HCT116 (cell line): ENCODE results near the gene FAM20C. TPM values are rescaled to one million over a fixed set of nuclear protein-coding genes. Genes with fewer than 3 reads are reported as not detected.

Source experiments
- ATAC-seq: fragments of 200-7000 bp; cut with Tn5 transposase; 2 replicates; pipeline ENCODE4 v1.9.1; 2020; ENCODE audit warnings: mild to moderate bottlenecking, moderate library complexity
- BruUV-seq: library from RNA; stranded (reverse); fragments of 400-500 nt; replicated peaks from 2 replicates; lab custom pipeline; 2021; lab: Mats Ljungman, UMichigan
- CTCF ChIA-PET: fragments of 300-600 bp; sonication (Branson Sonifier 250); formaldehyde crosslinking; loops from one replicate; lab custom pipeline; 2021; ENCODE audit warnings: antibody characterized with exemption; lab: Charles Lee
- POLR2A ChIA-PET: fragments of 300-600, 350-600 bp; sonication (Branson Sonifier 250); formaldehyde crosslinking; loops from one replicate; lab custom pipeline; 2021; ENCODE audit warnings: antibody characterized with exemption; lab: Charles Lee
- RAD21 ChIA-PET, 2 experiments: fragments of 300-600 bp; sonication (Branson Sonifier 250); formaldehyde crosslinking; loops; one replicate each; lab custom pipeline; 2023; ENCODE audit warnings: low total read pairs in 2 of 2; ENCODE audit not compliant: uncharacterized antibody in 2 of 2, unreplicated experiment in 2 of 2, low non-redundant PET in 1 of 2; lab: Charles Lee
- DNase-seq: peaks from one replicate; pipeline ENCODE4 v3.0.0-alpha.2; 2010; ENCODE audit warnings: low read depth, low spot score
- H2AFZ ChIP-seq: fragments of 200-600 bp; shearing (Covaris generic), sonication (generic); 2 replicates; pipeline ENCODE4 v1.6.1; 2017; ENCODE audit warnings: low read depth, mixed run types, mixed read lengths, antibody characterized with exemption, low read length; ENCODE audit not compliant: poor library complexity, severe bottlenecking
- H3K27ac ChIP-seq: 2 replicates; pipeline ENCODE4 v1.5.1; 2012; ENCODE audit warnings: low read depth, low read length
- H3K27me3 ChIP-seq: fragments of 200-600 bp; sonication (generic); 2 replicates; pipeline ENCODE4 v1.6.1; 2016; ENCODE audit warnings: mixed run types, low read length, mixed read lengths; ENCODE audit not compliant: insufficient read depth
- H3K36me3 ChIP-seq, 2 experiments: fragments of 200-500 bp in 1 of 2; fragments of 200-600 bp in 1 of 2; sonication (Bioruptor generic) in 1 of 2; sonication (generic) in 1 of 2; 2 replicates each; pipeline versions ENCODE4 v1.5.1 to v1.6.1; 2014 to 2016; ENCODE audit warnings: low read length in 2 of 2, inconsistent platforms in 1 of 2, mixed read lengths in 1 of 2, mixed run types in 1 of 2; ENCODE audit not compliant: insufficient read depth in 2 of 2, control insufficient read depth in 1 of 2
- H3K4me1 ChIP-seq, 2 experiments: fragments of 200-600 bp in 1 of 2; sonication (generic) in 1 of 2; 2 replicates each; pipeline versions ENCODE4 v1.5.1 to v1.6.1; 2012 to 2017; ENCODE audit warnings: low read length in 2 of 2, inconsistent platforms in 1 of 2, mild to moderate bottlenecking in 1 of 2, mixed read lengths in 1 of 2, mixed run types in 1 of 2, moderate library complexity in 1 of 2; ENCODE audit not compliant: insufficient read depth in 2 of 2, control insufficient read depth in 1 of 2
- H3K4me2 ChIP-seq: fragments of 200-600 bp; sonication (generic); 2 replicates; pipeline ENCODE4 v1.6.1; 2017; ENCODE audit warnings: mixed run types, low read length, mixed read lengths
- H3K4me3 ChIP-seq, 2 experiments: fragments of 200-600 bp in 1 of 2; sonication (generic) in 1 of 2; replicated peaks in 1 of 2; 2 replicates each; pipeline ENCODE4 v1.5.1; 2011 to 2016; ENCODE audit warnings: low read length in 2 of 2, control low read depth in 1 of 2, low read depth in 1 of 2, mild to moderate bottlenecking in 1 of 2, mixed read lengths in 1 of 2, mixed run types in 1 of 2
- H3K79me2 ChIP-seq: fragments of 200-600 bp; sonication (generic); 2 replicates; pipeline ENCODE4 v1.6.1; 2017; ENCODE audit warnings: mild to moderate bottlenecking, mixed run types, low read length, moderate library complexity, mixed read lengths; ENCODE audit not compliant: insufficient read depth
- H3K9ac ChIP-seq: fragments of 200-600 bp; sonication (generic); 2 replicates; pipeline ENCODE4 v1.6.1; 2016; ENCODE audit warnings: low read length, mixed read lengths
- H3K9me2 ChIP-seq: fragments of 200-600 bp; sonication (generic), shearing (Covaris generic); 2 replicates; pipeline ENCODE4 v1.6.1; 2017; ENCODE audit warnings: mixed run types, mild to moderate bottlenecking, moderate library complexity; ENCODE audit not compliant: insufficient read depth
- H3K9me3 ChIP-seq, 2 experiments: fragments of 200-500 bp in 1 of 2; fragments of 200-600 bp in 1 of 2; sonication (Bioruptor generic) in 1 of 2; sonication (generic) in 1 of 2; 2 replicates each; pipeline ENCODE4 v1.6.1; 2014 to 2017; ENCODE audit warnings: low read length in 2 of 2, mixed read lengths in 2 of 2, inconsistent platforms in 1 of 2, low read depth in 1 of 2, mild to moderate bottlenecking in 1 of 2, mixed run types in 1 of 2, moderate library complexity in 1 of 2; ENCODE audit not compliant: control insufficient read depth in 1 of 2, insufficient read depth in 1 of 2
- H4K20me1 ChIP-seq: fragments of 200-600 bp; sonication (generic), shearing (Covaris generic); 2 replicates; pipeline ENCODE4 v1.6.1; 2017; ENCODE audit warnings: mixed run types, mild to moderate bottlenecking, moderate library complexity; ENCODE audit not compliant: insufficient read depth
- CBX3 ChIP-seq: IDR thresholded peaks from 2 replicates; pipeline ENCODE4 v1.6.1; 2012; ENCODE audit warnings: low read depth
- EGR1 ChIP-seq: IDR thresholded peaks from 2 replicates; pipeline ENCODE4 v1.6.1; 2012; ENCODE audit warnings: low read depth
- ELF1 ChIP-seq: IDR thresholded peaks from 2 replicates; pipeline ENCODE4 v1.6.1; 2012; ENCODE audit warnings: low read depth, borderline replicate concordance
- EZH2 ChIP-seq: fragments of 200-600 bp; sonication (generic); IDR thresholded peaks from 2 replicates; pipeline ENCODE4 v1.6.1; 2017; ENCODE audit warnings: antibody characterized with exemption, mixed run types
- EZH2phosphoT487 ChIP-seq: fragments of 200-600 bp; IDR thresholded peaks from 2 replicates; pipeline ENCODE4 v1.6.1; 2018; ENCODE audit warnings: antibody characterized with exemption, borderline replicate concordance
- JUND ChIP-seq: IDR thresholded peaks from 2 replicates; pipeline ENCODE4 v1.6.1; 2012
- POLR2A ChIP-seq: IDR thresholded peaks from 2 replicates; pipeline ENCODE4 v1.7.0; 2011; ENCODE audit warnings: borderline replicate concordance; ENCODE audit not compliant: insufficient read depth, insufficient read length; ENCODE audit errors: extremely low read depth
- POLR2AphosphoS5 ChIP-seq: IDR thresholded peaks from 2 replicates; pipeline ENCODE4 v1.6.1; 2011; ENCODE audit warnings: mild to moderate bottlenecking, low read depth, low read length, moderate library complexity
- SIN3A ChIP-seq: IDR thresholded peaks from 2 replicates; pipeline ENCODE4 v1.6.1; 2012; ENCODE audit warnings: low read depth
- SRF ChIP-seq: IDR thresholded peaks from 2 replicates; pipeline ENCODE4 v1.6.1; 2012; ENCODE audit warnings: low read depth
- TCF7L2 ChIP-seq: IDR thresholded peaks from 2 replicates; pipeline ENCODE4 v1.7.0; 2011; ENCODE audit warnings: borderline replicate concordance, inconsistent platforms; ENCODE audit not compliant: insufficient read depth, insufficient read length; ENCODE audit errors: extremely low read depth
- YY1 ChIP-seq: IDR thresholded peaks from 2 replicates; pipeline ENCODE4 v1.6.1; 2011; ENCODE audit warnings: low read length, low read depth, moderate library complexity, mild to moderate bottlenecking; ENCODE audit not compliant: insufficient replicate concordance; ENCODE audit errors: extremely low read depth
- ZFX ChIP-seq: fragments of 450-650 bp; IDR thresholded peaks from 2 replicates; pipeline ENCODE4 v1.6.1; 2017
- intact Hi-C: fragments of 100-400 bp; cut with micrococcal nuclease; formaldehyde crosslinking; loops from 2 replicates; pipeline ENCODE4 v1.10.0; 2022
- total RNA-seq: library from RNA; stranded (reverse); gene quantifications from one replicate; pipeline ENCODE4 v1.2.1, GENCODE V29; 2021; ENCODE audit not compliant: unreplicated experiment
- TF ChIP-seq, protein P1 (sequence below): IDR thresholded peaks from 2 replicates; pipeline ENCODE4 v1.6.1; 2012; ENCODE audit warnings: low read depth
- TF ChIP-seq, protein P2 (sequence below): IDR thresholded peaks from 2 replicates; pipeline ENCODE4 v1.6.1; 2012
- TF ChIP-seq, protein P3 (sequence below): IDR thresholded peaks from 2 replicates; pipeline ENCODE4 v1.6.1; 2011; ENCODE audit warnings: mild to moderate bottlenecking, low read length, moderate library complexity; ENCODE audit not compliant: insufficient replicate concordance; ENCODE audit errors: extremely low read depth
- TF ChIP-seq, protein P4 (sequence below): IDR thresholded peaks from 2 replicates; pipeline ENCODE4 v1.6.1; 2012
- TF ChIP-seq, protein P5 (sequence below), 3 experiments: fragments of 200-600 bp in 1 of 3; sonication (generic) in 1 of 3; IDR thresholded peaks in 2 of 3; conservative IDR thresholded peaks in 1 of 3; 2 replicates each; pipeline ENCODE4 v1.5.1; 2012 to 2017; ENCODE audit warnings: low read depth in 2 of 3, low read length in 2 of 3, antibody characterized with exemption in 1 of 3, borderline replicate concordance in 1 of 3, control low read depth in 1 of 3, mild to moderate bottlenecking in 1 of 3, mixed read lengths in 1 of 3, mixed run types in 1 of 3, moderate library complexity in 1 of 3; ENCODE audit not compliant: insufficient read depth in 1 of 3

FAM20C gene
- total RNA-seq, 1 experiment from 2014 or later = 27.1 TPM

DNA sequence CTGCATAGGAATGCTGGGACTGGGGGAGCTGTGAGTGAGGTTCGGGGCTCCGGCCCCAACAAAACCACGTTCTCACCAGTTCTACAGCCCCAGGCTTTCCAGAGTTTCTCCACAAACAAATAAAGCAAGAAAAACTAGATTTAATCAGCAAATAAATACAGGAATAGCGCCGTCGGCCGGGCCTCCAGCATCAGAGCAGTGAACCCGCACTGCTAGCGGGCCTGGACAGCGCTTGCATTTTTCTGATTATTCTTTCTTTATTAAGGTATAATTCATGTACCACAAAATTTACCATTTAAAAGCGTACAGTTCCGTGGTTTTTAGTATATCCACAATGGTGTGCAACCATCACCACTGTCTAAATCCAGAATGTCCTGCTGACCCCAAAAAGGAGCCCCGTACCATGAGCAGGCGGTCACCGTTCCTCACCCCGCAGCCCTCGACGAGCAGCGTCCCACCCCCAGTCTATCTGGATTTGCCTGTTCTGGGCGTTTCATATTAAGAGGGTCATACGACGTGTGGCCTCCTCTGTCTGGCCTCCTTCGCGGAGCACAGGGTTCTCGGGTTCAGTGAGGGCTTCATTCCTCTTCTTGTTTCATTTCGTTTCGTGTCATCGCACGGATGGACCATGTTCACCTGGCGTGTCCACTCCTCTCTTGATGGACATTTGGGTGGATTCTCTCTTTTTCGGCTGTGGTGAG lies 62.1 kb downstream of the FAM20C start:
- DNase-seq (no peak), ATAC-seq (no peak)
- Histone ChIP-seq H3K36me3 (no peaks in the 10 kb centered on the region; a peak in 2 of 4 replicates), H3K4me3 (no peak overlapping the region), H4K20me1 (no peaks in the 10 kb centered on the region), H3K27me3 (no peaks in the 10 kb centered on the region), H3K9ac (no peak overlapping the region), H3K4me1 (no peaks in the 10 kb centered on the region), H3K9me2 (no peaks in the 10 kb centered on the region), H2AFZ (no peak overlapping the region), H3K9me3 (peaks cover 0 to 8% of the 10 kb centered on the region in 2 experiments; a peak in 1 of 4 replicates), H3K79me2 (no peaks in the 10 kb centered on the region), H3K27ac (no peak overlapping the region), H3K4me2 (no peak overlapping the region)
- TF ChIP-seq EZH2 (no peak), CBX3 (no peak), JUND (no peak), ELF1 (no peak), EZH2phosphoT487 (no peak), SIN3A (no peak), YY1 (no peak), ZFX (no peak), TCF7L2 (no peak), POLR2A (no peak), POLR2AphosphoS5 (no peak), SRF (no peak), EGR1 (no peak)
- TF ChIP-seq, protein P1, sequence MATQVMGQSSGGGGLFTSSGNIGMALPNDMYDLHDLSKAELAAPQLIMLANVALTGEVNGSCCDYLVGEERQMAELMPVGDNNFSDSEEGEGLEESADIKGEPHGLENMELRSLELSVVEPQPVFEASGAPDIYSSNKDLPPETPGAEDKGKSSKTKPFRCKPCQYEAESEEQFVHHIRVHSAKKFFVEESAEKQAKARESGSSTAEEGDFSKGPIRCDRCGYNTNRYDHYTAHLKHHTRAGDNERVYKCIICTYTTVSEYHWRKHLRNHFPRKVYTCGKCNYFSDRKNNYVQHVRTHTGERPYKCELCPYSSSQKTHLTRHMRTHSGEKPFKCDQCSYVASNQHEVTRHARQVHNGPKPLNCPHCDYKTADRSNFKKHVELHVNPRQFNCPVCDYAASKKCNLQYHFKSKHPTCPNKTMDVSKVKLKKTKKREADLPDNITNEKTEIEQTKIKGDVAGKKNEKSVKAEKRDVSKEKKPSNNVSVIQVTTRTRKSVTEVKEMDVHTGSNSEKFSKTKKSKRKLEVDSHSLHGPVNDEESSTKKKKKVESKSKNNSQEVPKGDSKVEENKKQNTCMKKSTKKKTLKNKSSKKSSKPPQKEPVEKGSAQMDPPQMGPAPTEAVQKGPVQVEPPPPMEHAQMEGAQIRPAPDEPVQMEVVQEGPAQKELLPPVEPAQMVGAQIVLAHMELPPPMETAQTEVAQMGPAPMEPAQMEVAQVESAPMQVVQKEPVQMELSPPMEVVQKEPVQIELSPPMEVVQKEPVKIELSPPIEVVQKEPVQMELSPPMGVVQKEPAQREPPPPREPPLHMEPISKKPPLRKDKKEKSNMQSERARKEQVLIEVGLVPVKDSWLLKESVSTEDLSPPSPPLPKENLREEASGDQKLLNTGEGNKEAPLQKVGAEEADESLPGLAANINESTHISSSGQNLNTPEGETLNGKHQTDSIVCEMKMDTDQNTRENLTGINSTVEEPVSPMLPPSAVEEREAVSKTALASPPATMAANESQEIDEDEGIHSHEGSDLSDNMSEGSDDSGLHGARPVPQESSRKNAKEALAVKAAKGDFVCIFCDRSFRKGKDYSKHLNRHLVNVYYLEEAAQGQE = no peak
- TF ChIP-seq, protein P2, sequence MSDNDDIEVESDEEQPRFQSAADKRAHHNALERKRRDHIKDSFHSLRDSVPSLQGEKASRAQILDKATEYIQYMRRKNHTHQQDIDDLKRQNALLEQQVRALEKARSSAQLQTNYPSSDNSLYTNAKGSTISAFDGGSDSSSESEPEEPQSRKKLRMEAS = no peak
- TF ChIP-seq, protein P3, sequence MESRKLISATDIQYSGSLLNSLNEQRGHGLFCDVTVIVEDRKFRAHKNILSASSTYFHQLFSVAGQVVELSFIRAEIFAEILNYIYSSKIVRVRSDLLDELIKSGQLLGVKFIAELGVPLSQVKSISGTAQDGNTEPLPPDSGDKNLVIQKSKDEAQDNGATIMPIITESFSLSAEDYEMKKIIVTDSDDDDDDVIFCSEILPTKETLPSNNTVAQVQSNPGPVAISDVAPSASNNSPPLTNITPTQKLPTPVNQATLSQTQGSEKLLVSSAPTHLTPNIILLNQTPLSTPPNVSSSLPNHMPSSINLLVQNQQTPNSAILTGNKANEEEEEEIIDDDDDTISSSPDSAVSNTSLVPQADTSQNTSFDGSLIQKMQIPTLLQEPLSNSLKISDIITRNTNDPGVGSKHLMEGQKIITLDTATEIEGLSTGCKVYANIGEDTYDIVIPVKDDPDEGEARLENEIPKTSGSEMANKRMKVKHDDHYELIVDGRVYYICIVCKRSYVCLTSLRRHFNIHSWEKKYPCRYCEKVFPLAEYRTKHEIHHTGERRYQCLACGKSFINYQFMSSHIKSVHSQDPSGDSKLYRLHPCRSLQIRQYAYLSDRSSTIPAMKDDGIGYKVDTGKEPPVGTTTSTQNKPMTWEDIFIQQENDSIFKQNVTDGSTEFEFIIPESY = no peak
- TF ChIP-seq, protein P4, sequence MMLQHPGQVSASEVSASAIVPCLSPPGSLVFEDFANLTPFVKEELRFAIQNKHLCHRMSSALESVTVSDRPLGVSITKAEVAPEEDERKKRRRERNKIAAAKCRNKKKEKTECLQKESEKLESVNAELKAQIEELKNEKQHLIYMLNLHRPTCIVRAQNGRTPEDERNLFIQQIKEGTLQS = no peak
- TF ChIP-seq, protein P5, sequence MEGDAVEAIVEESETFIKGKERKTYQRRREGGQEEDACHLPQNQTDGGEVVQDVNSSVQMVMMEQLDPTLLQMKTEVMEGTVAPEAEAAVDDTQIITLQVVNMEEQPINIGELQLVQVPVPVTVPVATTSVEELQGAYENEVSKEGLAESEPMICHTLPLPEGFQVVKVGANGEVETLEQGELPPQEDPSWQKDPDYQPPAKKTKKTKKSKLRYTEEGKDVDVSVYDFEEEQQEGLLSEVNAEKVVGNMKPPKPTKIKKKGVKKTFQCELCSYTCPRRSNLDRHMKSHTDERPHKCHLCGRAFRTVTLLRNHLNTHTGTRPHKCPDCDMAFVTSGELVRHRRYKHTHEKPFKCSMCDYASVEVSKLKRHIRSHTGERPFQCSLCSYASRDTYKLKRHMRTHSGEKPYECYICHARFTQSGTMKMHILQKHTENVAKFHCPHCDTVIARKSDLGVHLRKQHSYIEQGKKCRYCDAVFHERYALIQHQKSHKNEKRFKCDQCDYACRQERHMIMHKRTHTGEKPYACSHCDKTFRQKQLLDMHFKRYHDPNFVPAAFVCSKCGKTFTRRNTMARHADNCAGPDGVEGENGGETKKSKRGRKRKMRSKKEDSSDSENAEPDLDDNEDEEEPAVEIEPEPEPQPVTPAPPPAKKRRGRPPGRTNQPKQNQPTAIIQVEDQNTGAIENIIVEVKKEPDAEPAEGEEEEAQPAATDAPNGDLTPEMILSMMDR (IDR thresholded peaks at IDR 0.05 in 2 of 3, conservative IDR thresholded peaks at IDR 0.05 in 1 of 3; ENCODE audit: borderline replicate concordance in 1 of 3, insufficient read depth in 1 of 3, low read depth in 2 of 3, low read length in 2 of 3) = no peak
- CTCF ChIA-PET = no interaction called here
- RAD21 ChIA-PET = no interaction called here
- POLR2A ChIA-PET = no interaction called here
- intact Hi-C loops = no loop called here
- BruUV-seq = no TSS peak
